Activated T-cell treated with anti-CD3 and anti-CD28 coated beads for 48 hours (primary cell): Measurements from ENCODE around the gene TGFA.
"Not testable (repeated sequence)": the region's sequence is repeated elsewhere in the genome, so short reads cannot be mapped to it uniquely, and the experiment has no call there.

Experiments
- DNase-seq: peaks from one replicate; pipeline ENCODE4 v3.0.0-alpha.2; 2020; ENCODE audit warnings: low read depth

The TGFA gene

DNA sequence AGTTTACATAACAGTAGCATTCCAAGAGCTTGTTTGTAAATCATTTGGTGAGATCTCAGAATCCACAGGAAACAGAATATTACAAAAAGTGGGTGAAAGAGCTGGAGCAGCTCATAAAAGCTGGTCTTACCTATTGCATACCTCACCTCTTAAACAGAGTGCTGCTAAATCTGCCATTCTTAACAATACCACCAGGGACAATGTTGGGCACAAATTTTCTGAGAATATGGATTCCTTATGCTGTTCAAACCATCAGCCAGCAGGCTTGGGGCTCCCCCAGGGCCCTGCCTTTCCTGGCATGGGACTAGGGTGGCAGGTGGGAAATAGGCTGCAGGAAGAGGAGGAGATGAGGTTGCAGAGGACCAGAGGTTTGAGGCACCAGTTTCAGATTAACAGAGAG, 55.6 kb downstream of the TGFA start:
- no peak for DNase-seq

DNA sequence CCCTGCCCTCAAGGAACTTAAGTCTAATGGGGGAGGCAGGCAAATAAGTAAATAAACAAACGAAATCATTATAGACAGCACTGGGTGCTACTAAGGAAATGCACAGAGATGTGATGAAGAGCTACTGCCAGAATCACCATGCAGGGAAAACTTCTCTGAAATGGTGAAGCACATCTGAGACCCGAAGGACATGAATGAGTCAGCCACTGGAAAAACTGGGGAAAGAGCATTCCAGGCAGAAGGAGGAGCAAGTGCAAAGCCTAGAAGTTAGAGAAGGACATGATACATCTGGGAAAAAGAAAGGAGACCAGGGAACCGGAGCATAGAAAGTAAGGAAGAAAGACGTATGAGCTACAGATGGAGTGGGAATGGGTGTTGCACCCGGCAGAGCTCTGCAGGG, 56.8 kb downstream of the TGFA start:
- no peak for DNase-seq

DNA sequence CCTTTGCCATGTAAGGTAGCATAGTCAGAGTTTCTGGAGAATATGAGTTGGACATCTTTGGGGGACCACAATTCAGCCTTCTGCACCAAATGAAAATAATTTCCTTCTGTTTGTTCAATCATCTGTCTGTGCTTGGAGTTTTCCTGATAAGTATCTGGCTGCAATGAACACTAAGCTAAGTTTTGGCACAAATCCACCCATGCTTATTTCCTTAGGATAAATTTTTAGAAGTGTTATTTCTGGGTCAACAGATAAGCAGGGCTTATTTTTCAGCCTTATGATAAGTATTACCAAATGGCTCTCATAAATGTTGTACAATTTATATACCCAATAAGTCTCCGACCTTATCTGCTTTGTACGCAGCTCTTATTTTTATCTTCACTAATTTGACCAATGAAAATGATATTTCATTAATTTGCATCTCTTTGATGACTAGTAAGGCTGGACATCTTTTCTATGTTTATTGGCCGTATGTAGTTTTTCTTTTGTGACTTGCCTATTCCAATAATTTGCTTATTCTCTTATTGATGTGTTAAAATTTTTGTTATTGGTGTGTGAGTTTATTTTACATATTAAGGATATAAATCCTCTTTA, 59.2 kb downstream of the TGFA start:
- DNase-seq = no peak

DNA sequence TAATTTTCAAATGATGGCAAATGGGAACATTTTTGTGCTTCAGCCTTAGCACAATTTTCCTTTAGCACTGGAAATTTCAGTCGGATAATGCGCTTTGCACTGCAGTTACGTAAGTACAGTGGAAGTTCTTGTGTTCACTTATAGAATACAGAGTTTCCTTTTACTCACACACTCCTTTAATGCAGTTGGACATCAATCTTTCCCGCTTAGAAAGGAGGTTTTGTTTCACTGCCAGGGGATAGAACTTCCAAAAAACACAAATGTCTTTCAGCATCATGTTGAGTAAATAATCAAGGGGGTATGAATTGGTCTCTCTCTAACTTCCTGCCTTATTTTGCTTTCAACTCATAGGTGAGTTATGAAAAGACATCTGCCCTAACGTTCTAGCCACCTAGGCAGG, 63.2 kb downstream of the TGFA start:
- DNase-seq = no peak

DNA sequence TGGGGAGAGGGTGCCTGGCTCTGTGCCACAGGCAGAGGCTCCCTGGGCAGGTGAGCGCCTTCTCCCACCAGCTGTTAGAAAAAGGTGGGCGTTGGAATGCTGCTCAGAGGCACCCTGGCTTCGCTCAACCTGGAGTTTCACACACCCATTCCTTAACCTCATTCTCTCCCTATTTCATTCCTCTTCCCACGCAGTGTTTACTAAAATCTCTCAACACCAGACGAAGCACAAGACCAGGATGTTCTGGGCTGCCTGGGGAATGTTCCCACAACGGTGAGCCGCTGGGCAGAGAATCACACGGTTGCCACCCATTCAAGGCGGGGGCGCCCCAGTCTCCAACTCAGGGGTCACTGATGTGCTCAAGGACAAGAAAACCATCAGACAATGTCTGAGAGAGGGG, 64.5 kb downstream of the TGFA start:
- DNase-seq = no peak

DNA sequence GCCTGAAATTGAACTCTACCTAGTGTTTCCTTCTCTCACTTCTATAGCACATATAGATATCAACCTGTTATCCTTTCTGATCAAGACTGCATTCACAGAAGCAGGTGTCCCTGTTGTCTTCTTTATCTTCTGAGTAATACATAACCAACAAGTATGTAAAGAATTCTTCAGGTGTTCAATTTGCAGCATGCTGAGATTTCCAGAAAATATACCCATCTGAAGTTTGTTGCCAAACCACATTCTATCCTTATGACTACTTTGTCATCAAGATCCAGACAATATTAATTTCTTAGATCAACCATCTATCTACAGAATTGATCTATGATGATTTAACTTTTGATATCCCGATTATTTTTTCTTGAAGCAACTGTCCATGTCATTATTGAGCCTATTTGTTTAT, 69.5 kb downstream of the TGFA start:
- no peak for DNase-seq

DNA sequence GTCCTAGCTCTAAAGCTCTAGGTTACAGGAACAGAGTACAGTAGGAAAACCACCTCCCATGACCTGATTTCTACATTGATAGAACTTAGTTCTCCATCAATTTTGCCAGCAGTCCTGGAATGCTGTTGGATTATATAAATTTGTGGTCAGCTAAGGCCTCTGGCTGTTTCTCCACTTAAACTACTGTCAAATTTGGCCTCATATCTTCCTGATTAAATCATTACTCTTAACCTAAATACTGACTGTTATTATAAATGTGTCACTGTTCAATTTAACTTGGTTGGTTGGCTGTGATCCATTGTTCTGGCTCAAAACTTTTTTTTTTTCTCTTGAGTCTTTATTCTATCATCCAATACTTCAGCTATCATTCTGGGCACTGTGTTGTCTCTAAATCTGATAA, 71.2 kb downstream of the TGFA start:
- no peak for DNase-seq

DNA sequence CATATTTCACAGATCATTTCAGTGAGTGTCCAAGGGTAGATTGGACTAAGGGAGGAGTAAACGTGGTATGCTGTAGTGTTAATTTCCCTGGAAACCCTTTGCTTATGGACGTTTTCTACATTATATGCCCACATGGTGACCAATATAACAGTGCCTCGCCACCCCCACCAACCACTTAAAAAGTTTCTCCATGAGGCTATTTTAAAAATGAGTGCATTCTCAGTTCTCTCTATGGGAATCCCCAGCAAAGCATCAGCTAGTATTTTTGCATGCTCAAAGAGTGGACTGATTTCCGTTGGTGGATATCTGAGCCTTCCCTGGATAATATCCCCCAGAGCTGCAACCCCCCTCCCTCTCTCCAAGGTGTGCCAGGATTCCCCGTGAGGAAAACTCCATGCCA, 73.2 kb downstream of the TGFA start:
- no peak for DNase-seq

DNA sequence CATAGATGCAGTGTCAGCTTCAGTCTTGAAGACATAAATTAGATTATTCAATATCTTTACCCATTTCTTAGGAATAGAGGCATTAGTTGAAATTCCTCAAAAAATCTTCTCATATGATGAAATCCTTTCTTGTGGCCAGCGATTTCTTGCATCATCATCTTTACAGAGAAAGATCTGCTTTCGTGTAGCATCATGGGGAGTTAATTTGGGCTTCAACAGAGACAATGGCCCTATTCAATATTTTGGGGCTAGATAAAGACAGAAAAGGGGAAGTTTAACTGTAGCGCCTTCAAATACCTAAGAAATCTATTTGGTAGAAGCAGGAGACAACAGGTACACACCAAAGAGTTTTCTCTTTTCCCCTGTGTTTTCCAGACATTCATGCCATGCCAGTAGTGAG, 73.8 kb downstream of the TGFA start:
- no peak for DNase-seq

DNA sequence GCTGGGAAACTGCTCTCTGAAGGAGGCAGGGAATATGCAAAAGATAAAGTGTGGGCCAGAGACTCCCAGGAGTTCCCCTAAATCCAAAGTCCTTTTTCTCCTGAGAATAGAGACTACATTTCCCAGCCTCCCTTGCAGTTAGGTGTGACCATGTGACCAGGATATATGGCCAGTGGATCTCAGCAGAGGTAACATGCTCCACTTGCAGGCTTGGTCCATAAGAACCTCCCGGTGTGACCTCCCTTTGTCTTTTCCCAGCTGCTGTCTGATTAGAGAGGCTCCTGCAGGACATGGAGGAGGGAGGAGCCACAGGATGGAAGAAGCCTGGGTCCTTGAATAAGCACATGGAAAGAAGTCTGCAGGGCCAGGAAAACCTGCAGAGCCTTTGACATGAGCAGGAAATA, 76.2 kb downstream of the TGFA start:
- no peak for DNase-seq

DNA sequence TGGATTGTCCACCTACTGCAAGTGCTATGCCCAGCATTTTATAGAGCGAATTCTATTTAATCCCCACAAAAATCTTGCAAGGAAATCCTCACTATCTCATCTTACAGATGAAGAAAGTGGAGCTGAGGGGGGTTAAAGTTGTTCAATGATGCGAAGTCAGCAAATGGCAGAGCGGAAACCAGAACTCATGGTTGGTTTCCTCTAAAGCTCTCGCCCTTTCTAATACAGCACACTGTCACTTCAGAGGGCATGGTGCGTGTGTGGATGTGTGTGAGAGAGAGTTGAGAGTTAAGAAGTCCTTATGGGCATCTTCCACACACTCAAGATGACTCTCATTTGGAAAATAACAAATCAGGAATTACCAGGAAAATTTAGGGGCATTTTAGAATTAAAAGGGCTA, 78.4 kb downstream of the TGFA start:
- no peak for DNase-seq

DNA sequence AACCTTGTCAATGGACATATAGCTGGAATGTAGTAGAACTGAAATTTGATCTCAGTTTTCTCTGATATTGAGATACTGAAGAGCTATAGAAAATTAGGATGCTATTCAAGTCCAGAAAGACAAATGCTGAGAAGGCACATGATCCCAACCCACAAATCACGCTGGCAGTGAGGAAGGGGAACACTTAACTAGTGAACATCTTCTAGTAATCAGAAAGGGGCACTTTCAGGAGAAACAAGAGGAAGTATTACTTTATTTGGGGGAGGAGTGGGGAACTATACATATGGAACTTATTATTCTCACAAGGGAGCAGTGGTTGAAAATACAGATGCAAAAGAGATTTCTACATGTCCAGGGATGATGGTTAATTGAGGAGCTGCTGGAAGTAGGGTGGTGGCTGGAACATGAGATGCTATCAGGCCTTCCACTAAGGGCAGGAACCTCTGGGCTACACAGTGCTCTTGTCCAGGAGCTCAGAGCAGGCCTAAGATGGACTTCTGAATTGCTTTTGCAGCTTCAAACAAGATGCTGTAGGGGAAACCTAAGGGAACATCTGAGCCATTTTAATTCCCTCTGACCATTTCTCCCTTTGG, 79.3 kb downstream of the TGFA start:
- no peak for DNase-seq

DNA sequence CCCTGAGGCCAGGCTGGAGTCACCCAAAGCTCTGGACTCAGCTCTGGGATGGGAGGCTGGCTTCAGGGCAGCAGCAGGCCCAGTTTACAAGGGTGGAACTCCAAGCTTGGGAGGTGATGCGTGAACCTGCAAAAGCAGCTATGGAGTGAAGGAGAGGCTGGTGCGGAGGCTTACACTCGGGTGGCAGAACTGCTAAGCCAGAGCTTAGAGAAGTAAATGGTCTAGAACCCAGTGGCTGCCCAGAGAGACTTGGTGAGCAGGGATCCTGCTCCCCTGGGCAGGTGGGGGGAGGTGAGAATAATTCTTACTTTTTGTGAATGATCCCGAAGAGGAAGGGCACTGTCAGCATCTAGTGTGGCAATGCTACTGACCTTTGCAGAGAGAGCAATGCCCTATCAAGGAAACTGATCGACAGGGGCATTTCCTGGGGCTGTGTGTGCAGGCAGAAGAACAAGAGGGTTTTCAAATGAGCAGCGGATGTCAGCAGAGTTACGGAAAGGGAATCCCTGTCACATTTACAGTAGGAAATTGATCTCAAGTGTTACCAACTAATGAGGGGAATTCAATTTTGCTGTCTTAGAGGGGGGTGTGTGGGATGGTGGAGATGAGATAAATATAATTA, 80.4 kb downstream of the TGFA start:
- no peak for DNase-seq

DNA sequence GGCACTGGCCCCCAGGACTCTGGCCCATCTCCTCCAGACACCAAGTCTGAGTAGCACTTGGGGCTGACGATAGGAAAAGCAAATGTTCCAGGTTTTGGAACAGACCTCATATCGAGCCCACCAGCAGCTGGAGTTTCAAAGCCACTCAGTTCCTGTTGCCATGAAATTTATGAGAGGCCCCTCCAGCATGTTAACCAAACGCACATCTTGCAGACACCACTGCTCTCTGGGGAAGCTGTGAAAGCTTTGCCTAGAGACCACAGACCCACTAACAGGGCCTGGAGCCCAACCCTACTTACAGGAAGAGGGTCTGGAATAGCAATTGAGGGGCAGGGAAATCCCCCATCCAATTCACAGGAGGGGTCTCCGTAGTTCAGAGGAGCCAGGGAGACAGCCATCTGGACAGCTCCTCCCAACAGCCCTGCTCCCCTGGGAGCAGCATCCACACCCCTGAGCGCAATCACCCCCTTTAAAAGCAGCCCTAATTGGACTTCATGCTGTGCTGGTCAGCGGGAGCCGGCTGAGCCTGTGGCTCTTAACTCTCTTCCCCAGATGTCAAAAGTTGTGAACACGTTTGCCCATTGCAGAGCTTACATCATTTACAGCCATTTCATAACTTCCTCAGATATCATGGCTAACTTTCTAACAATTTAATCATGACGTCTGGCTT, 81.3 kb downstream of the TGFA start:
- DNase-seq = no peak

DNA sequence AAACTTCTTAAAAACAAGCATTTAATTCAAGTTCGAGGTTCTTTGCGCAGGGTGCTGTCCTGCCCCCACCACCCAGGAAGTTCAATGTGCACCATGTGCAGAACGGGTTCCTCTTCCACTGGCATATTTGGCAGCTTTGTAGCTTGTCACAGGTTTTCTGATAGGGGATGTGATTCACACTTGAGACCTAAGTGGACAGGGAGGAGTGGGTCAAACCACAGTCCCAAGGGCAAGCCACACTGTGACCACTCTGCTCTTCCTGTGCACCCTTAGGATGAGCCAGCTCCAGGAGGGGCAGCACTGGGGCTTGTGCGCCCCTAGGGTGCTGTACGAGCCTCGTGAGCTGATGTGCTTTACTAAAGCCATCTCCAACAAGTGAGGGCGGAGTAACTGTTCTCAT, 82.5 kb downstream of the TGFA start:
- no peak for DNase-seq

DNA sequence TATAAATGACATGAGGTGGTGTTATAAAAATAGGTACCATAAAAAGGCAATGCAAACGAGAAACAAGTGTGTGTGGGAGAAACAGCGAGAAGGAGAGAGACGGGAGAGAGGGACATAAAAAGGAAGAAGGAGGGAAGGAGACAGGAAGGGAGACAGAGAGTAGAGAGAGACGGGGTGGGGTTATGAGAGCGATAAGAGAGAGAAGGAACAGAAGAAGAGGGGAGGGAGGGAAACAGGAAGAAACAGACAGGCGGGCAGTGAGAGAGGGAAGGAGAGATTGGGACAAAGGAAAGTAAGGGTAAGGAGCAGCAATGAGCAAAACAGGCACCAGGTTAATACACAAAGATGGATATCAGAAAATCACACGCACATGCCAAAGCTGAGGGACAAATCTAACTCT, 83.7 kb downstream of the TGFA start:
- no peak for DNase-seq

DNA sequence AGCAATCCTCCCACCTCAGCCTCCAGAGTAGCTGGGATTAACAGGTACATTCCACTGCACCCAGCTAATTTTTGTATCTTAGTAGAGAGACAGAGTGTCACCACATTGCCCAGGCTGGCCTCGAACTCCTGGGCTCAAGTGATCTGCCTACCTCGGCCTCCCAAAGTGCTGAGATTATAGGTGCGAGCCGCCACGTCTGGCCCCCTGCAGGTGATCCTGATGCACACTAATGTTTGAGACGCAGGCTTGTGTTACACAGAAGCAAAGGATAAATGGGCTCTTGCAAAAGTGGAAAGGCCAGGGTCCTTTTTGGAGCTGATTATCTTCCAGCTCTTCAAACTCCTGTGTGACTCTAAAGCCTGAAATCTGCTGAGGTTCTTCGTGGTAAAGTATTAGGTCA, 84.2 kb downstream of the TGFA start:
- no peak for DNase-seq

DNA sequence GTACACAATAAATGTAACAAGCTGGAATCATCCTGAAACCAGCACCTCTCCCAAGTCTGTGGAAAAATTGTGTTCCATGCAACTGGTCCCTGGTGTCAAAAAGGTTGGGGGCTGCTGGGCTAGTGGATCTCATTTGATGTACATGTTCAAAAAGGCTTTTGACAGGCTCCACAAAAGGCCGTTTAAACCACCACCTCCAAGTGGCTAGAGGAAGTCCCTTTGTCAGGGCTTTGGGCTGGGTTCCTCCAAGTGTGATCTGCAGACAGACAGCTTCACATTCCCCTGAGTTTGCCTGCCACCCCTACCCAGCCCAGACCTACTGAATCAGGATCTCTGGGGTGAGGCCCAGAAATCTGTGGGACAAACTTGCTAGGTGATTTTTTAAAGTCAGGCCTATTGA, 84.7 kb downstream of the TGFA start:
- no peak for DNase-seq

DNA sequence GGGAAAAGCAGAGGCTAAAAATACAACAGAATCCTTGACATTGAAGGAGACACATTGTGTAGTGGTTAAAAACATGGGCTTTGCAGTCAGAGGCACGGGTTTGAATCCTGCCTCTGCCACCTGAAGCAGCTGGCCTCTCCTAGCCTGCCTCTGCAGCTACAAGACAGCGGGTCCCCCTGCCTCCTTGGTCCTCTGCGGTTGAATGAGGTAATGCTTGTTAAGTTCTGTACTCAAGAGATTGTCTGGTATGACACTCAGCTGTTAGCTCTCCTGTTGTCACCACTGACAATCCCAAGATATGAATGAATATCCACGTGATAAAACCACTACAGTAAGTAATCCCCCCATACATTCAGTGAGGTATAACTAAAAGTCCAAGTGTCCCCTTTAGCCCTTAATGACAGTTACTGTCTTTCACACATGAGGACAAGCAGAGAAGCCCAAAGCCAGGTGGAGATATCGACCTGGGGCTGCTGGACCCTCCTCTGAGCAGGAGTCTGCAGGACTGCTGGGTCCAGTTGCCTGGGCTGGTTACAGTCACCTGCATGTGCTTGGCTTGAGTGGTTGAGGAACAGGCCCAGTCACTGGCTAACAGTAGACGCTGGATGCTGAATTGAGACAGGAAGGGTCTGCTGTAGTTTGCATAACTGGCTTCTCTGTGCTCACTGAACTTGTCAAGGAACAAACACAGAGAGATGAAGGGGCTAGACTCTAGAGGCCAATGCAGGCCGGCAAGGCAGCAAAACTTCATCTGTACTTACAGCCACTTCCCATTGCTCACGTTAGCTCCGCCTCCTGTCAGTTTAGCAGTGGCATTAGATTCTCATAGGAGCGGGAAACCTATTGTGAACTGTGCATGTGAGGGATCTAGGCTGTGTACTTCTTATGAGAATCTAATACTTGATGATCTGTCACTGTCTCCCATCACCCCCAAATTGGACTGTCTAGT, 85.5 kb downstream of the TGFA start:
- DNase-seq = no peak

DNA sequence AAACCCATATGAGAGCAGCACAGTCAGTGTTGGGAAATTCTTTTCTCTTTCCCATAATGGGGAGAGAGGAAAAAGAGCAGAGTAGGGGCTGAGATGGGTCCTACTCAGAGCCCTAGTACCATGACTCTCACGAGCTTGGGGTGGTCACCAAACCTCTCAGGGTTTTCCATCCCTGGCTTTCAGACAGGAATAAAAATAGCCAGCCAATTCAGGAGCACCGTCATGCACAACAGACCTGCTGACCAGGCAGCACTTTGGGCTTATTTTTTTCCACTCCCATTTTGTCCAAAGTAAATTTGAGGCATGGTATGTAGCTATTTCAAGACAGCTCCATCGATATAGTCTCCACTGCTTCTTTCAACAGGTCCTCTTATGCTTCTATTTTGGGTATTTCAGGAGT, 86.4 kb downstream of the TGFA start:
- no peak for DNase-seq

DNA sequence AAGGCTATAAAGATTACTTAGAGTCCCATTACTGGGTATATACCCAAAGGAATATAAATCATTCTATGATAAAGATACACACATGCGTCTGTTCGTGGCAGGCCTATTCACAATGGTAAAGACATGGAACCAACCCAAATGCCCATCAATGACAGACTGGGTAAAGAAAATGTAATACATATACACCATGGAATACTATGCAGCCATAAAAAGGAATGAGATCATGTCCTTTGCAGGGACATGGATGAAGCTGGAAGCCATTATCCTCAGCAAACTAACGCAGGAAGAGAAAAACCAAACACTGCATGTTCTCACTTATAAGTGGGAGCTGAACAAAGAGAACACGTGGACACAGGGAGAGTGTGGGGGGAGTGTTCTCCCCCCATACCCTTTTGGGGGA, 87.0 kb downstream of the TGFA start:
- DNase-seq = not testable (repeated sequence)

DNA sequence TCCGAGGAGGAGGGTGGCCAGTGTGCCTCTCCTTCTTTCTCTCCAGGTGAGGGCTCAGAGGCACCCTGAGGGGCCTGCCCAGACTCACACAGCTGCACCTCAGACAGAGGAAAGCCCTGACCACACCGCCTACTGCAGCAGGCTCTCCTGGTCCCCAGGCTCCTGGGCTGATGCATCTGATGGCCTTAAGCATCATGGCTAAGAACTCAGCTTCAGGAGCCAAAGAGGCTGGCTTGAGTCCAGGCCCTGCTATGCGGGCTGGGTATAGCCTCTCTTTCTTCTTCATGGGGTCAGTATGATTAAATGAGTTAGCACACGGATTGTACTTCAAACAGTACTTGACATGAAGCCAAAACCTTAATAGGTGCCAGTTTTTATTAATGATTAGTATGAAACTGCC, 89.6 kb downstream of the TGFA start:
- no peak for DNase-seq
